GM18498 (cell line): Measurements from ENCODE around the gene MTMR1.

Experiments
- ATAC-seq: cut with Tn5 transposase; IDR thresholded peaks from one replicate; pipeline ENCODE4 v1.9.1; 2021; ENCODE audit warnings: mild to moderate bottlenecking, moderate library complexity; ENCODE audit not compliant: unreplicated experiment

Gene MTMR1

DNA sequence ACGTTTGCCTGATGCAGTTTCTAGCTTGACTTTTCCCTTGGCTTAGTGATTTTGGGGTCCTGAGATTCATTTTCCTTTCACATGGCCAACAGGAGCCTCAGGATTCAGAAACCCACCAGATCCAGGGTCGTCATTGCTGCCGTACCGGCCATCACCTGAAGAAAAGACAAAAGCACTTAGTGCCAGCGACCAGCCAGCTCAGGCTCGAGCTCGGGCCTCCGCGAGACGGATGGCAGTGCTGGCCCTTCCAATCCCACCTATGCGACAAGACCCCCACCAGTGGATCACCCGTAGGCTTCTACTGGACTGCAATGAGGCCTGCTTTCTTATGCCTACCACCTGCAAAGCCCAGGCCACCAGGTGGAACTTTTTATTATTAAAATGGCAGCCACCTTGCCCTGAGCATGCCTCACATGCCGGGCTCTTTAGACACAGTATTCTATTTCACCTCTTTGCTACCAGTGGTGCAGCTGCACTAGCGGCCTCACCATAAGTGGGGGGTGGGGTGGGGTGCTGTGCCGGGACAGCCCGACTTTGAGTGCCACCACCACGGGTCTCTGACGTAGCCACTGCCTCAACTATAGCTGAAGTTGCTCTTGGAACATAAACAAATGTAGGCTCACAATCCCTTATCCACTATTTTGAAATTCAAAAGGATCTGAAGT, 84.3 kb downstream of the MTMR1 start:
- no peak for ATAC-seq

DNA sequence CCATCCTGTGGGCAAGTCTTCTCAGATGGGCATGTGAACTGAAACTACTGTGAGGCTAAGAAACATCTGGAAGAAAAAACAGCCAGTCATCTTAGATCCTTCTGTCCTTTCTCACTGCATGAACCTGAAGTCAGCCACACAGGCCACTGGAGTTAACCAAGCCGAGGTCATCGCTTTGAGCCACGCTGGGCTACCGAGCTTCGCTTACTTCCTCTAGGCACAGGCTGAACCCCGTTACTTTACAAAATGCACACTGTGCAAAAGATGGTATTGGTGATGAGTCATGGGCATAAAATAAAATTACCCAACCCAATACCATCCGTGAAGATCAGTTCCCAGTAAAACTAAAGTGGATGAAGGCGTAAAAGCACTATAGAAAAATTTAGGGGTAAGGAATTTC, 86.2 kb downstream of the MTMR1 start:
- ATAC-seq = no peak

DNA sequence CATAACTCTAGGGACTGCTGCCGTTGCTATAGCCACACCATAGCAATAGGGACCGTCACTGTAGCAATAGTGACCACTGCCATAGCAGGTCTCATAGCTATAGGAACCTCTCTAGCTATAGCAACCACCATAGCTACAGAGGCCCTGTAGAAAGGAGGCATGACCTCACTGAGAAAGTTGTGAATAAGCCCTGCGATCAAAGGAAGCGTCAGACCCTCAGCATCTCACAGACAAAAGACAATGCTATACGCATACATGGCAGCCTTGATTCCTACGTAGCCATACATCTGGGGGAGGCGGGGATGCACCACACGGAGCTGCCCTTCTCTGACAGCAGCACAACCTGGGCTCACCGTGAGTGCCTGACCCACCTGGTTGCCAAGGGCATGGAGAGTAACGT, 88.5 kb downstream of the MTMR1 start:
- ATAC-seq = no peak

DNA sequence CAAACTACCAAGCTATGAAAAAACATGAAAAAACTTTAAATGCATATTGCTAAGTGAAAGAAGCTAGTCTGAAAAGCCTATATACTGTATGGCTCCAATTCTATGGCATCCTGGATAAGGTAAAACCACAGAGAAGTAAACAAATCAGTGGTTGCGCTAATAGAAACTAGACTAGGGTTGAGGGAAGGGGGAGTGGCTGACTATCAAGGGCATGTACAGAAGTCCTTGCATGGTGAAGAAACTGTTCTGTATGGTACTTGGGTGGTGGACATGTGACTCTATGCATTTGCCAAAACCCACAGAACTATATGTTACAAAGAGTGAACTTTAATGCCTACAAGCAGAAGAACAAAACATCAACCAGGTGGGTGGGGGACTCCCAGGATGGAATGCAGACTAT, 96.8 kb downstream of the MTMR1 start:
- peak; percentile 78 for ATAC-seq

DNA sequence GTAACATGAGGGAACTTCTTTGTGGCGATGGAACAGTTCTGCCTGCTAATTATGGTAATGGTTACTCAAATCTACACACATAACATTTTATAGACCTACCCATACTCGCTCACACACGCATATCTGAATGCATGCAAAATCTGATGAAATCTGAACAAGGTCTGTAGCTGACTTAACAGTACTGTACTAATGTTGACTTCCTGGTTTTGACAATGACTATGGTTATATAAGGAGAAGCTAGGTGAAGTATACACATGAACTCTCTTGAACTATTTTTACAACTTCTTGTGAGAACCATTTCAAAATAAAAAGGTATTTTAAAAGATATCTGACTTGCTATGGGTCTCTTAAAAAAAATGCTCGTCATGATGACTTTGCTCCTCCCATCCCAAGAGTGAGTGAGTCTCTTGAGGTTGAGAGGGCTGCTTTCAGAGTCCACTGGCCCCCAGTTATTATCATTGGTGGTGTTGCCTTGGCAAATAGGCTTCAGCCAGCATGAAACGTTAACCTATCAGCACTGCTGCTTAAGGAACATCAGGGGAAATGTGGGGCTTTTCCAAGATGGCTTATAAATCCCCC, 99.8 kb downstream of the MTMR1 start:
- no peak for ATAC-seq

DNA sequence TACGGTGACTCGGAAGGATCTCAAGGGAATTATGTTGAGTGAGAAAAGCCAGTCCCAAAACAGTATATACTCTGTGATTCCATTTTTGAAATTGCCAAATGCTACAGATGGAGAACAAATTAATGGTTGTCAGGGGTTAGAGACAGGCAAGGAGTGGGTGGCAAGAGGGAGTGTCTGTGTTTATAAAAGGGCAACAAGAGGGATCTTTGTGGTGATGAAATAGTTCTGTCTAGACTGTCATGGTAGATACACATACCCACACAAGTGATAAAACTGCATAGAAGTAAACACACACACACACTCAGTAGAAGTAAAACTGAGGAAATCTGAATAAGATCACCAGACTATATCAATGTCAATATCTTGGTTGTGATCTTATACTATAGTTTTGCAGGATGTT, 112.5 kb downstream of the MTMR1 start:
- ATAC-seq = no peak

DNA sequence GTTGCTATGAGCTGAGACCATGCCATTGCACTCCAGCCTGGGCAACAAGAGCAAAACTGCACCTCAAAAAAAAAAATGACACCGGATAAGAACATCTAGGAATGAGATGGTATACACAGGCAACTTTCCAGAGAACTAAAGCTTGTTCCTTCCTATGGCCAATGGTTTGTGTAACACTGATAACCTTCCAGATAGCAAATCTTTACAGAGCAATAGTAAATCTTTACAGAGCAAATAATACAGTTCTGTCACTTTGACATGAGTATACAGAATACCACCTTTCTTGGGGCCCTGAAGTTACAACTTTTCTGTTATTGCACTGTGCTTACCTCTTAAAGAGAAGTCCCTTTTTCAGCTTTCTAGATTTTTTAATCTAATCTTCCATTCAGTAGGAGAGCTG, 113.6 kb downstream of the MTMR1 start:
- no peak for ATAC-seq

DNA sequence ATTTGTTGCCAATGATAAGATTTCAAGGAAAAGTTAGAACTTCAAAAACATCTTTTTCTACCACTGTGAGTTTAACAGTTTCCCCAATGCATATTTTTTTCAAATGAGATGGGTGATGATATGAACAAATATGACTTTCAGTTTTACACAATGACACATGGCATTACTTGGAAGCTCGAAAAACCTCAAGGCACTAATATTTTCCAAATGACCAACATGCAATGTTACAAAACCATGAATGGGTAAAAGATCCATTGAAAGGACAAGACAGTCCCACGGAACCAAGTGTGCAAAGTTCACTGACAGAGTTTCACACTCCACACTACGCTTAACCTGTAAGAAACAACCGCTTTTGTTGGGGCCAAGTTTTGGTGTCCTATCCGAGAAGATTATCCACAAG, 120.7 kb downstream of the MTMR1 start:
- ATAC-seq = no peak
